GM19240 (cell line): ENCODE results near the gene LDHD.

ENCODE experiments used
- DNase-seq: peaks from one replicate; pipeline ENCODE4 v3.0.0; 2011; ENCODE audit warnings: low spot score; ENCODE audit not compliant: insufficient read length

LDHD gene

GRCh38 chr16:75114946-75115825, 1.4 kb downstream of the LDHD start:
- DNase-seq, result no peak

- no peak for DNase-seq
Observed at GRCh38 chr16:75114179-75114945, 2.2 kb downstream of the LDHD start.

- DNase-seq, result no peak
Observed at GRCh38 chr16:75113541-75114121, 2.9 kb downstream of the LDHD start.

- DNase-seq, result no peak
Observed at GRCh38 chr16:75112734-75113491, 3.7 kb downstream of the LDHD start.

- no peak for DNase-seq
Observed at GRCh38 chr16:75111961-75112733, 4.4 kb downstream of the LDHD start.

- no peak for DNase-seq
Observed at GRCh38 chr16:75111514-75111940, 5.1 kb downstream of the LDHD start.

GRCh38 chr16:75110637-75111513, 5.7 kb downstream of the LDHD start:
- peak; percentile 95 for DNase-seq

GRCh38 chr16:75109732-75110243, 6.8 kb downstream of the LDHD start:
- DNase-seq, result no peak

GRCh38 chr16:75108792-75109731, 7.5 kb downstream of the LDHD start:
- no peak for DNase-seq

GRCh38 chr16:75107505-75107904, 9.1 kb downstream of the LDHD start:
- DNase-seq, result no peak

- no peak for DNase-seq
Observed at GRCh38 chr16:75106351-75107274, 10.0 kb downstream of the LDHD start.

GRCh38 chr16:75105306-75106061, 11.1 kb downstream of the LDHD start:
- no peak for DNase-seq

GRCh38 chr16:75104836-75105235, 11.7 kb downstream of the LDHD start:
- DNase-seq, result no peak

- no peak for DNase-seq
Observed at GRCh38 chr16:75103994-75104393, 12.6 kb downstream of the LDHD start.

- DNase-seq, result no peak
Observed at GRCh38 chr16:75102595-75102994, 14.0 kb downstream of the LDHD start.

- DNase-seq, result no peak
Observed at GRCh38 chr16:75101635-75102034, 14.9 kb downstream of the LDHD start.
